HG02884 (cell line): ENCODE measurements around the gene ATG4C.

ENCODE experiments used
- ATAC-seq: cut with Tn5 transposase; IDR thresholded peaks from one replicate; pipeline ENCODE4 v1.9.1; 2021; ENCODE audit warnings: mild to moderate bottlenecking, moderate library complexity; ENCODE audit not compliant: unreplicated experiment

Gene ATG4C

GRCh38 chr1:62903522-62903921 is 119.6 kb downstream of the ATG4C start:
- ATAC-seq = no peak

GRCh38 chr1:62903982-62904855 is 120.3 kb downstream of the ATG4C start:
- ATAC-seq = no peak

GRCh38 chr1:62904856-62905225 is 120.9 kb downstream of the ATG4C start:
- ATAC-seq = no peak

GRCh38 chr1:62905309-62905708 is 121.4 kb downstream of the ATG4C start:
- no peak for ATAC-seq

GRCh38 chr1:62905872-62906271 is 121.9 kb downstream of the ATG4C start:
- ATAC-seq = no peak

- ATAC-seq = no peak
These were observed 122.5 kb downstream of the ATG4C start for GRCh38 chr1:62906428-62906886.

GRCh38 chr1:62908168-62908695 is 124.3 kb downstream of the ATG4C start:
- ATAC-seq = no peak

- no peak for ATAC-seq
These were observed 128.2 kb downstream of the ATG4C start for GRCh38 chr1:62912028-62912638.
